ENCODE results near the gene PAOX. TPM values are rescaled to one million over a fixed set of nuclear protein-coding genes. Genes with fewer than 3 reads are reported as not detected.

The PAOX gene
- total and polyA plus RNA-seq, 11 donors = 2.1 to 7.3 (median 3.4) TPM

DNA sequence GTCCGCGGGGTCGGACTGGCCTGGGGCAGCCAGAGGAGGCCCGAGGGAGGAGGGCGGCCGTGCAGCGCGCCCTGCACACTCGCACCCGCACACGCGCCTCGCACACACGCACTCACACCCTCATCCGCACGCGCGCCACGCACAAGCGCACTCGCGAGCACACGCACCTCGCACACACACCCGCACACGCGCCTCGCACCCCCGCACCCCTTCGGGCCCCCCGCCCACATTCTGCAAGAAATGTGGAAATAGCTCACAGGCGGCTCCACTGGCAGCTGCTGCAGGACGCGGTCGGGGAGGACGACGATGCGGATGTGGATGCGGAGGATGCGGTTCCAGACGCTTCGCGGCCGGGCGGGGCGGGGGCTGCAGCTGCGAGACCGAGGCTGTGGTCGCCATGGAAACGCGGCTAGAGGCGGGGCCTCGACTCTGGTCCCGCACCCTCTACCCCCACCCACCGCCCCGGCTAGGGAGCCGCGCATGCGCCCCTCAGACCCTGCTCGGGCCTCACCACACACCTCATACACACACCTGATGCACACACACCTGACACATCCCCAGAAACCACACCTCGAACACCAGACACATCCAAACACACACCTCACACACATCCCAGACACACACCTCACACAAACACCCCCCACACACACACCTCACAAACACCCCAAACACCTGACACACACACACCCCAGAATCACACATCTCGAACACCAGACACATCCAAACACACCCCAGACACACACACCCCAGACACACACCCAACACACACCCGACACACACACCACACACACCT, 42.3 kb upstream of the PAOX start, which contains the start of gene CALY:
Gene CALY (minus strand): TSS at position 320 of the 793 bp plus-strand sequence. CDS start 7,907 bp downstream, outside the sequence.
- H3K4me1 ChIP-seq = peaks cover 5 to 25% (median 18%) of the 10 kb centered on the region in 12 donors
- ATAC-seq (no peak), DNase-seq (peak in 1 of 5 donors; percentile 21)
- H3K4me3 ChIP-seq = peak within 1 kb of the TSS in 11 of 12 donors; percentile 5 to 50 (median 42)
- peaks cover 30 to 70% (median 40%) of the 10 kb centered on the region in 9 donors for H3K27me3 ChIP-seq
- no peaks in the 10 kb centered on the region for H3K36me3 ChIP-seq
- TF ChIP-seq, protein P1, sequence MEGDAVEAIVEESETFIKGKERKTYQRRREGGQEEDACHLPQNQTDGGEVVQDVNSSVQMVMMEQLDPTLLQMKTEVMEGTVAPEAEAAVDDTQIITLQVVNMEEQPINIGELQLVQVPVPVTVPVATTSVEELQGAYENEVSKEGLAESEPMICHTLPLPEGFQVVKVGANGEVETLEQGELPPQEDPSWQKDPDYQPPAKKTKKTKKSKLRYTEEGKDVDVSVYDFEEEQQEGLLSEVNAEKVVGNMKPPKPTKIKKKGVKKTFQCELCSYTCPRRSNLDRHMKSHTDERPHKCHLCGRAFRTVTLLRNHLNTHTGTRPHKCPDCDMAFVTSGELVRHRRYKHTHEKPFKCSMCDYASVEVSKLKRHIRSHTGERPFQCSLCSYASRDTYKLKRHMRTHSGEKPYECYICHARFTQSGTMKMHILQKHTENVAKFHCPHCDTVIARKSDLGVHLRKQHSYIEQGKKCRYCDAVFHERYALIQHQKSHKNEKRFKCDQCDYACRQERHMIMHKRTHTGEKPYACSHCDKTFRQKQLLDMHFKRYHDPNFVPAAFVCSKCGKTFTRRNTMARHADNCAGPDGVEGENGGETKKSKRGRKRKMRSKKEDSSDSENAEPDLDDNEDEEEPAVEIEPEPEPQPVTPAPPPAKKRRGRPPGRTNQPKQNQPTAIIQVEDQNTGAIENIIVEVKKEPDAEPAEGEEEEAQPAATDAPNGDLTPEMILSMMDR (IDR thresholded peaks at IDR 0.05) = no peak
- no peak for TF ChIP-seq POLR2A (IDR thresholded peaks at IDR 0.05)
- H3K27ac ChIP-seq = no peak within 1 kb of the TSS
- H3K9me3 ChIP-seq = no peaks in the 10 kb centered on the region
- 18 to 22% (median 20%) methylated on average over 54 to 63 of the region's 63 CpGs for WGBS, 4 donors
- intact Hi-C loops (cut with DNase I) = loop anchor here in 1 of 10 donors (10.0 kb wide), 1 partner anchor 178 kb away; no protein-coding TSS in a partner anchor

DNA sequence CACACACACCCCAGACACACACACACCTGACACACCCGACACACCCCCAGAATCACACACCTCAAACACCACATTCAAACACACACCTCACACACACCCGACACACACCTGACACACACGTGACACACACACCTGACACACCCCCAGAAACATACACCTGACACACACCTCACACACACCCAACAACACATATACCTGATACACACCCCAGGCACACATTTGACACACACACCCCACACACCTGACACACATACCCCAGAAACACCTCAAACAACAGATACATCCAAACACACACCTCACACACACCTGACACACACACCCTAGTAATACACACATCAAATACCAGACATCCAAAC, 41.7 kb upstream of the PAOX start:
- Histone ChIP-seq H3K36me3 (no peaks in the 10 kb centered on the region), H3K4me1 (peaks cover 5 to 25% (median 18%) of the 10 kb centered on the region in 12 donors), H3K4me3 (no peak overlapping the region), H3K9me3 (no peaks in the 10 kb centered on the region), H3K27ac (no peak overlapping the region), H3K27me3 (peaks cover 29 to 70% (median 35%) of the 10 kb centered on the region in 9 donors)
- ATAC-seq (no peak), DNase-seq (no peak)
- WGBS, 4 donors = 83 to 88% (median 86%) methylated on average over 3 of the region's 3 CpGs
- TF ChIP-seq, protein P1 (IDR thresholded peaks at IDR 0.05) = no peak
- no peak for TF ChIP-seq POLR2A (IDR thresholded peaks at IDR 0.05)
- intact Hi-C loops (cut with DNase I) = loop anchor here in 1 of 10 donors (10.0 kb wide), 1 partner anchor 177 kb away; no protein-coding TSS in a partner anchor

DNA sequence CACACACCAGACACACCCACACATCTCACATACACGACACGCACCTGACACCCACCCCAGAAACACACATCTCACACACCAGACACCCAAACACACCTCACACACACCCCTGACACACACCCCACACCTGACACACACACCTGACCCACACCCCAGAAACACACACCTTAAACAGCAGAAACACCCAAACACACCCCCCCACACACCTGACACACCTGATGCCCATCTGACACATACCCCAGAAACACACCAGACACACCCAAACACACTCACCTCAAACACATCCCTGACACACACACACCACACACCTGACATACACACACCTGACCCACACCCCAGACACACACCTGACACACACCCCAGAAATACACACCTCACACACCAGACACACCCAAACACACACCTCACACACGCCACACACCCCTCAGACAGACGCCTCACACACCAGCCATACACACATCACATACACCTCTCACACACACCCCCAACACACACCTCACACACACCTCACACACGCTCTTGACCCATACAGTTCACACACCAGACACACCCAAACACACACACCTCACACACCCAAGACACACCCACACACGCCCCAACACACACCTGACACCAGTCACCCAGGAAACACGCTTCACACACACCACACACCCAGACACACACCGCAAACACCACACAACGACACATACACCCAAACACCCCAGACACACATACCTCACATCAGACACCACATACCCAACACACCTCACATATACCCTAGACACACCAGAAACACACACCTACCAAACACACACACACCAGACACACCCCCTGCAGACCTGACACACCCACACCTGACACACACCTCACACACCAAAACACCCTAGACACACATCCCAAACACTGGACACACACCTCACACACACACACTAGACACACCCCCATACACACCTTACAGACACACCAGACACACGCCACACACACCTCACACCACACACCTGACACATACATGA, 40.7 kb upstream of the PAOX start:
- Histone ChIP-seq H3K4me1 (peaks cover 5 to 25% (median 18%) of the 10 kb centered on the region in 12 donors), H3K4me3 (no peak overlapping the region), H3K9me3 (no peaks in the 10 kb centered on the region), H3K27me3 (peaks cover 29 to 73% (median 38%) of the 10 kb centered on the region in 9 donors), H3K27ac (no peak overlapping the region), H3K36me3 (no peaks in the 10 kb centered on the region)
- intact Hi-C loops (cut with DNase I) = loop anchor here in 1 of 10 donors (10.0 kb wide), 1 partner anchor 176 kb away; no protein-coding TSS in a partner anchor
- WGBS, 4 donors = 89 to 90% (median 90%) methylated on average over 10 of the region's 10 CpGs
- no peak for ATAC-seq
- no peak for TF ChIP-seq POLR2A (IDR thresholded peaks at IDR 0.05)
- TF ChIP-seq, protein P1 (IDR thresholded peaks at IDR 0.05) = no peak
- no peak for DNase-seq
